ENCODE results near the gene VPS13A.

VPS13A gene

DNA sequence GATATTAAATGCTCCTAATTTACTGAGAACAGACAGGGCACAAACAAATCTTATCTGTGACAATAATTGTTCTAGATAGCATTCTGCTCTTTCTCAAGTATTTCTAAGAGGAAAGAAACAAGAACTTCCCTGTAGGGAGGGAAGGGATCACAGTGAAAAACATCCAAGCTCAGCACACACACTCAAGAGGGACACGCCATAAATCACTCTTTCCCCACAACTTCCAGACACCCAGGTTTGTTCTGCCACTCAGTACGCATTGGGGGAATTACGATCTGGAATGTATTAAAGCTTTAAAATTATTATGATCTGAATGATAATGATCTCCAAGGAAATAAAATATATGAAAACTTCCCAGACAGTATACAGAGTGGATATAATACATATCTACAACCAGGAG is 249.4 kb downstream of the VPS13A start:
- no peak for TF ChIP-seq CTCF (conservative IDR thresholded peaks at IDR 0.05; ENCODE audit: low read depth)
- ChIA-PET POLR2A (ENCODE audit: low non-redundant PET) (no interaction called here), CTCF (interaction anchor here (0.7 to 1.1 kb wide), 3 partner anchors 17 to 260 kb away, joined by 3 read pairs; no protein-coding TSS in a partner anchor)
- no peak overlapping the region for H3K27ac ChIP-seq
- no peak for DNase-seq (ENCODE audit: low spot score)

DNA sequence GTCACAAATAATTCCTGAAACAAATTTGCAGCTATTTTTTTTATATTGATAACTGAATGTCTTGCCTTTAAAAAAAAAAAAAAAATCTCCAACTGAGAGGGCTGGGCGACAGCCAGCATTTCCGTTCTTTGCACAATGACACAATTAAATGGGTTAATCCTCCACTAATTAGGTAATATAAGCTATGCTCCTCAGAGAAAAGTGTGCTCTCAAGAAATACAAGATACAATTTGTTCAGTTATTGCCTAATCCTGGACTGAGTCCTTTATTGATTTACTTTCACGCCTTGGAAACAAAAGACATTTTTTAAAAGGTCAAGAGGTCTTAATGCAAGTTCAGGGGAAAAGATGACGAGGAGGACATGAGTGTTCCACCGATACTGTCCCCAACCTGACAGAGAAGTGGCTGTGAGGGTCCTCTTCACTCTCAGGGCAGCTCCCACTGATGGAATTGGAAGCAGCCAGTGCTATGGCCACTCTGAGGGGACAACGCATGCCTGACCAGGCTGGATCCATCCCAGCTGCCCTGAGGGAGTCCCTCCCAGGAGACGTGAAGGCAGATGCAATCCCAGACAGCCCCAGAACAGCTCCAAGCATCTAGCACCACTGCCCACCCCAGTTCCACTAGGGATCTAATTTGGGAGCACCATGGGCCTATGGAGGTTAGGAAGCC is 250.1 kb downstream of the VPS13A start:
- ChIA-PET POLR2A (ENCODE audit: low non-redundant PET) (no interaction called here), CTCF (interaction anchor here (0.7 to 1.1 kb wide), 3 partner anchors 16 to 260 kb away, joined by 3 read pairs; no protein-coding TSS in a partner anchor)
- no peak overlapping the region for H3K27ac ChIP-seq
- DNase-seq (ENCODE audit: low spot score): no peak
- no peak for TF ChIP-seq CTCF (conservative IDR thresholded peaks at IDR 0.05; ENCODE audit: low read depth)

DNA sequence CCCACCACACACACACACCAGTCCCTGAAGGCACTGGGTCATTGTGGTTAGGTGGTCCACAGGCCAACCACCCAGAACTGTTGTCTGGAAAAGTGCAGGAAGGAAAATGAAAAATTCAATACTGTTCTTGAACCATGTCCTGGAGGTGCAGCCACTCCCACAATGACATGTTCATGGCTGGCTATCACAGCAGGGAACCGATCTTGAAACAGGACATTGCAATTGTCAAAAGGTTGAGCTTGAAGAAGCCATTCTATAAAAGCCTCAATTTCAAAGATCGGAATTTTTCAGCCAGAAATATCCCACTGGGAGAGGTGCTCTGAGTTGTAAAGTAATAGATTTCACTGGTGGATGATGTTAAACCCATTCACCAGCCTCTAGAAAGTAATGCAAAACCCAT is 252.6 kb downstream of the VPS13A start:
- no peak overlapping the region for H3K27ac ChIP-seq
- no peak for DNase-seq (ENCODE audit: low spot score)
- CTCF ChIA-PET: interaction anchor here (0.7 kb wide), 2 partner anchors 28 to 255 kb away, joined by 3 to 4 read pairs; no protein-coding TSS in a partner anchor
- POLR2A ChIA-PET (ENCODE audit: low non-redundant PET): no interaction called here
- TF ChIP-seq CTCF (conservative IDR thresholded peaks at IDR 0.05; ENCODE audit: low read depth): no peak

GRCh38 chr9:77432053-77432452 is 254.7 kb downstream of the VPS13A start:
- ChIA-PET CTCF (interaction anchor here (0.5 to 0.8 kb wide), 3 partner anchors 25 to 720 kb away, joined by 3 read pairs; no protein-coding TSS in a partner anchor), POLR2A (ENCODE audit: low non-redundant PET) (no interaction called here)
- no peak overlapping the region for H3K27ac ChIP-seq
- no peak for DNase-seq (ENCODE audit: low spot score)
- no peak for TF ChIP-seq CTCF (conservative IDR thresholded peaks at IDR 0.05; ENCODE audit: low read depth)

GRCh38 chr9:77433675-77434445 is 256.5 kb downstream of the VPS13A start:
- CTCF ChIA-PET: interaction anchor here (0.5 to 2.7 kb wide), 28 partner anchors 8 to 805 kb away, joined by 3 to 38 read pairs (median 5); no protein-coding TSS in a partner anchor
- POLR2A ChIA-PET (ENCODE audit: low non-redundant PET): no interaction called here
- peak; percentile 98 for TF ChIP-seq CTCF (conservative IDR thresholded peaks at IDR 0.05; ENCODE audit: low read depth)
- DNase-seq (ENCODE audit: low spot score): peak; percentile 80
- H3K27ac ChIP-seq: no peak overlapping the region

DNA sequence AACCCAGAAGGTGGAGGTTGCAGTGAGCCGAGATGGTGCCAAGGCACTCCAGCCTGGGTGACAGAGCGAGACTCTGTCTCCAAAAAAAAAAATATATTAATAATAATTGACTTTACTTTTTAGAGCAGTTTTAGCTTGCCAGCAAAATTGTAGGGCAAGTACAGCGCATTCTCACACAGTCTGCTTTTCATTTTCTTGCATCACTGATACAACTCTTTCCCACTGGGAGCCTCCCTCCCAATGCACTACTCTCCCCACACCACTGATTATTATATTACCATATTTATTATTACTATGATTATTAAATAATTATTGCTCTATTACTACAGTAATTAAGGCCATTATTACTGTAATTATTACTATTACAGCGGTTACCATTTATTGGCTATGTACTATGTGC is 257.9 kb downstream of the VPS13A start:
- POLR2A ChIA-PET (ENCODE audit: low non-redundant PET): no interaction called here
- no peak for DNase-seq (ENCODE audit: low spot score)
- TF ChIP-seq CTCF (conservative IDR thresholded peaks at IDR 0.05; ENCODE audit: low read depth): no peak
- no peak overlapping the region for H3K27ac ChIP-seq
- CTCF ChIA-PET: interaction anchor here (0.6 to 2.7 kb wide), 8 partner anchors 9 to 561 kb away, joined by 3 to 38 read pairs (median 8); no protein-coding TSS in a partner anchor

Measured in RWPE1 (cell line).